RWPE1 (cell line): ENCODE results near the gene RASA3.

Experiments
- CTCF ChIA-PET: fragments of 350-600 bp; sonication (Branson Sonifier 250); formaldehyde crosslinking; extraction: SDS; loops from one replicate; lab custom pipeline; 2021; lab: Yijun Ruan, JAX
- POLR2A ChIA-PET: fragments of 400-600 bp; formaldehyde crosslinking; extraction: SDS; loops from one replicate; lab custom pipeline; 2020; ENCODE audit warnings: antibody characterized with exemption; ENCODE audit not compliant: low non-redundant PET; lab: Yijun Ruan, JAX
- DNase-seq: peaks from one replicate; pipeline ENCODE4 v3.0.0; 2012; ENCODE audit warnings: low spot score
- H3K27ac ChIP-seq: fragments of 450-650 bp; 2 replicates; pipeline ENCODE4 v1.5.1; 2017
- TF ChIP-seq, protein P1 (sequence below): fragments of 450-650 bp; conservative IDR thresholded peaks from 2 replicates; pipeline ENCODE4 v1.5.1; 2017; ENCODE audit warnings: low read depth, mild to moderate bottlenecking

The RASA3 gene

DNA sequence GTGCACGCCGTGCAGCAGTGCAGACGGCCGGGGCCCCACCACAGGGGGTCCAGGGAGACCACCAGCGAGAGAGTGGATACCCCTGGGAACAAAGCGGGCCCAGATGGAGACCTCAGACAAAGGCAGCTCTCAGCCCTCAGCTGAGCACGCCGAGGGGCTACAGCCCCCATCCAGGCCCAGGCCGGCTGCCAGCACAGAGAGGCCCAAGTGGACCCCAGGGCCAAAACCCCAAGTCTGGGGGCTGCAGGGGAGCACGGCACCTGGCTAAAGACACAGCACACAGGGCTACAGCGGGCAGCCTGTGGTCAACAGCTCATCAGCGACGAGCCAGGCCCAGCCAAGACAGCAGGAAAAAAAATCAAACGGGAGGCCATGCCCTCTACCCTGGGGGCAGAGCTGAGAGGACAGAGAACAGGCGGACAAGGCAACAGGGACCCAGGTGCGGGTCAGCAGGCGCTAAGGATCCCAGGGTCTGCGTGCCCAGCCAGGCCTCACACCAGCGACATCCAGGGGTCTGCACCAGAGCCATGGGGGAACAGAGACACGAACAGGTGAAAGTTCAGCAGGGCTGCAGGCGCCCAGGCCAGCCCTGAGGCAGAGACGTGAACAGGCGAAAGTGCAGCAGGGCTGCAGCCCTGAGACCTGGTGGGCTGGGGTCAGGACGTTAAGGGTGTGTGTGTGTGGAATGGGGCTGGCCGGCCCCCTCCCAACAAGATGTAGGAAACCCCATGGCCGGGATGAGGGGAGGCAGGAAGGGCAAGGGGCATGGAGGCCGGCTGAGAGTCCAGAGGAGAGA lies 34.3 kb downstream of the RASA3 start:
- CTCF ChIA-PET = no interaction called here
- no peak for DNase-seq

DNA sequence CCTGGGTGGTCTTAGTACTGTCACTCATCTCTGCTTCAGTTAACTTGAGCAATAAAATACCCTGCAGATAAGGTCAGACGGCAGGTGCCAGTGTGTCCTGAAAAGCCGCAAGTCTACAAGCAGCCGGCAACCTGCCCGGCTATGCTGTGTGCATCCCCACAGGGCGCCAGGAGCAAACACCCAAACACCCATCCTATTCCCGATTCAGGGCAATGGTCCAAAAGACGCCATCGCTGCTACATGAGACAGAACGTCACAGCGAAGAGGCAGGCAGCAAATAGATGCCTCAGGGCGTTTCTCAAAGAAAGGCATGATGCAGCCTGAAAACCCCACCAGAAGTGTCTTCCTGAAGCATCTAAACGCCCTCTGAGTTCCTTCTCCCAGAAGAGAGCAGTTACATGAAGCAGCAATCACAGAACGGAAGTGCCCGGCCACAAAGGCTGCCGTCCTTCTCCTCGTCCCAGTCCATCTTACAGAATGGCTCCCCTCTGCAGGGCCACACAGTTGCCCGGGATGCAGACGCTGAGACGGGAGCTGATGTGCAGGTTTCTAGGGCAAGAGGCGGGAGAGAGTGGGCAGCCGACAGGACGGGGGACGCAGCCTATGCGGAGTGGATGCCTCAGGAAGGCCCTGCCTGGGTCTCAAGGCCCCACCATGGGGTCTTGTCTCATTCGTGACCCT lies 35.1 kb downstream of the RASA3 start:
- ChIA-PET POLR2A (no interaction called here), CTCF (no interaction called here)
- peak overlapping the region; percentile 61; the same call in 1 of the 2 replicates for H3K27ac ChIP-seq
- TF ChIP-seq, protein P1, sequence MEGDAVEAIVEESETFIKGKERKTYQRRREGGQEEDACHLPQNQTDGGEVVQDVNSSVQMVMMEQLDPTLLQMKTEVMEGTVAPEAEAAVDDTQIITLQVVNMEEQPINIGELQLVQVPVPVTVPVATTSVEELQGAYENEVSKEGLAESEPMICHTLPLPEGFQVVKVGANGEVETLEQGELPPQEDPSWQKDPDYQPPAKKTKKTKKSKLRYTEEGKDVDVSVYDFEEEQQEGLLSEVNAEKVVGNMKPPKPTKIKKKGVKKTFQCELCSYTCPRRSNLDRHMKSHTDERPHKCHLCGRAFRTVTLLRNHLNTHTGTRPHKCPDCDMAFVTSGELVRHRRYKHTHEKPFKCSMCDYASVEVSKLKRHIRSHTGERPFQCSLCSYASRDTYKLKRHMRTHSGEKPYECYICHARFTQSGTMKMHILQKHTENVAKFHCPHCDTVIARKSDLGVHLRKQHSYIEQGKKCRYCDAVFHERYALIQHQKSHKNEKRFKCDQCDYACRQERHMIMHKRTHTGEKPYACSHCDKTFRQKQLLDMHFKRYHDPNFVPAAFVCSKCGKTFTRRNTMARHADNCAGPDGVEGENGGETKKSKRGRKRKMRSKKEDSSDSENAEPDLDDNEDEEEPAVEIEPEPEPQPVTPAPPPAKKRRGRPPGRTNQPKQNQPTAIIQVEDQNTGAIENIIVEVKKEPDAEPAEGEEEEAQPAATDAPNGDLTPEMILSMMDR = no peak
- DNase-seq = no peak

More for the DNA sequence above, 34.3 kb downstream of the RASA3 start:
- H3K27ac ChIP-seq = peak overlapping the region; percentile 61
- POLR2A ChIA-PET = no interaction called here
- TF ChIP-seq, protein P1 = no peak

DNA sequence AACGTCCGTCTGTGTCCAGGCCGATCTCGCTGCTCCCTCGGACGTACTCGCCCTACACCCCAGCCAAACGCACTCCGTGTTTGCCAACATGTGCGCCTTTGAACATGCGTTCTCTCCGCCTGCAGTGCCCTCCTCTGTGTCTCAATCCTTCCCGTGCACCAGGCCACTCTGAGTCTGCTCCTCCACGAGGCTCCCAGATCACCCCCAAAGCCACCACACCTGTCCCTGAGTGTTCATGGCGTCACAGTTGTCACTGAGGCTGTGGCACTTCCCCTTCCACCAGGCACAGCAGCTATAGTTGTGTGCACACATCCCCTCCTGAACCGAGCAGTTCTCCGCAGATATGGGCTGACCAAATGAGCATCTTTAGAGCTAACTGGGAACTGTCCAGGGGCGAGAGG lies 35.6 kb downstream of the RASA3 start:
- ChIA-PET CTCF (no interaction called here), POLR2A (no interaction called here)
- H3K27ac ChIP-seq = no peak overlapping the region
- TF ChIP-seq, protein P1 = no peak
- DNase-seq = no peak

DNA sequence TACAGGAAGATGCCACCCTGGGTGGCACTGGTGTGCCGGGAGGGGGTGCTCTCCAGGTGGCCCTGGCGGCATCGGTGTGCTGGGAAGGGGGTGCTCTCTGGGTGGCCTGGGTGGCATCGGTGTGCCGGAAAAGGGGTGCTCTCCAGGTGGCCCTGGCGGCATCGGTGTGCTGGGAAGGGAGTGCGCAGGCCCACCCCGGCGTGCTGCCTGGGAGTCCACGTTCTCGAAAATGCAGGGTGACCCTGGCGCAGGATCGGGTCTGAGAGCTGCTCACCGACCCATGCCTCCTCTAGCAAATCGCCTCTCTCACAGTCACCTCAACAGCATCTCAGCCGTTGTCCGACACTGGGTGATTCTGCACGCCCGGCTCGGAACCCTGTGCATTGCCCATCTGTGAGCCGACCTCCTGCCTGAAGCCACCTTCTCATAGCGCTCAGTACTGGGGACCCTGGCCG lies 36.4 kb downstream of the RASA3 start:
- ChIA-PET CTCF (interaction anchor here (0.5 kb wide), 1 partner anchor 27 kb away, joined by 3 read pairs; no protein-coding TSS in a partner anchor), POLR2A (no interaction called here)
- TF ChIP-seq, protein P1 = no peak
- DNase-seq = no peak
- H3K27ac ChIP-seq = peak overlapping the region; percentile 11

DNA sequence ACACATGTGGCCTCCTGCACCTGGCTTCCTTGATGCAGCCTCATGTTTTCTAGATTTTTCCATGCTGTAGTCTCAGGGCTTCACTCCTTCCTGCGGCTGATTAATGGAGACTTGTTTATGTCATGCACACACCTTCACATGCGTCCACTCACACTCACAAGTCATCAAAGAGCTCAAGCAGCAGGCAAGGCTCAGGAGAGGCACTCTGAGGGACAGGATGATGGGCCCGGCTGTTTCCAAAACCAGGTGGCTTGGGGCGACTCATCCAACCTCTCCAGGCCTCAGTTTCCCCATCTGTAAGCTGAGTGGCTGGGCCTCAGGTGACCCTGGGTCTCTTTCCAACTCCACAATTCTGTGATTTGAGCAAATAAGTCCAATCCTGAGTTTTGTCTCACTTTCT lies 36.9 kb downstream of the RASA3 start:
- H3K27ac ChIP-seq = peak overlapping the region; percentile 11; the same call in 1 of the 2 replicates
- POLR2A ChIA-PET = no interaction called here
- TF ChIP-seq, protein P1 = no peak
- no peak for DNase-seq
- CTCF ChIA-PET = interaction anchor here (0.5 kb wide), 1 partner anchor 28 kb away, joined by 3 read pairs; no protein-coding TSS in a partner anchor

DNA sequence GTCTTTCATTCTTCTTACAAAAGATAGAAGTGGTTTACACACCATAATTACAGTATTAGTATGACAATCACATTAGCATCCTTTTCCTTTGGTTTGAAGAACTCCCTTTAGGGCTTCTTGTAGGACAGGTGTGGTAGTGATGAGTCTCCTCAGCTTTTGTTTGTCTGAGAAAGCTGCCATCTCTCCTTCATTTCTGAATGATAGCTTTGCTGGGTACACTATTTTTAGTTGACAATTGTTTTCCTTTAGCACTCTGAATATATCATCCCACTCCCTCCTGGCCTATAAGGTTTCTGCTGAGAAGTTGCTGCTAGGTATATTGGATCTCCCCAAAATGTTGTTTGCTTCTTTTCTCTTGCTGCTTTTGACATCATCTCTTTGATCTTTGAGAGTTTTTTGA lies 39.3 kb downstream of the RASA3 start:
- CTCF ChIA-PET = interaction anchor here (0.8 kb wide), 1 partner anchor 42 kb away, joined by 3 read pairs; no protein-coding TSS in a partner anchor
- no peak overlapping the region for H3K27ac ChIP-seq
- TF ChIP-seq, protein P1 = no peak
- DNase-seq = no peak
- POLR2A ChIA-PET = no interaction called here
